HepG2 (cell line): ENCODE data around the gene LPIN3. TPM values are rescaled to one million over a fixed set of nuclear protein-coding genes. Genes with fewer than 3 reads are reported as not detected.

Experiments
- HNRNPLL ChIP-seq: fragments of 200-400 bp; formaldehyde crosslinking; IDR thresholded peaks from 2 replicates; pipeline ENCODE4 v1.6.1; 2017; ENCODE audit warnings: mild to moderate bottlenecking, low read depth, low read length; ENCODE audit not compliant: poor library complexity, severe bottlenecking
- MTF2 ChIP-seq: sonication (generic); formaldehyde crosslinking; IDR thresholded peaks from 2 replicates; pipeline ENCODE4 v1.5.0; 2020; ENCODE audit warnings: missing genetic modification reagents, borderline replicate concordance
- SAFB2 ChIP-seq: sonication (generic); formaldehyde crosslinking; IDR thresholded peaks from 2 replicates; pipeline ENCODE4 v1.5.1; 2020; ENCODE audit warnings: missing genetic modification reagents, low read depth, mild to moderate bottlenecking, borderline replicate concordance
- ZNF678 ChIP-seq: sonication (generic); formaldehyde crosslinking; IDR thresholded peaks from 2 replicates; pipeline ENCODE4 v1.4.0; 2020; ENCODE audit warnings: mild to moderate bottlenecking, missing genetic modification reagents
- ZNF777 ChIP-seq: sonication (generic); formaldehyde crosslinking; IDR thresholded peaks from 2 replicates; pipeline ENCODE4 v1.4.0; 2020; ENCODE audit warnings: missing genetic modification reagents
- polyA plus RNA-seq, 8 experiments: library from polyadenylated mRNA; depleted of rRNA in 3 of 8; stranded (reverse) in 7 of 8; unstranded in 1 of 8; fragments of >200 nt; fragmentation: Illumina TruSeq in 4 of 8; extraction: Trizol in 4 of 8; gene quantifications; 2 replicates each; pipeline versions ENCODE4 v1.2.1 to v1.2.3, GENCODE V29; 2011 to 2016; ENCODE audit warnings: low read depth in 4 of 8, missing spikeins in 1 of 8, mixed read lengths in 1 of 8; ENCODE audit not compliant: insufficient read depth in 1 of 8
- total RNA-seq, 5 experiments: library from RNA; depleted of rRNA; stranded (reverse); fragments of >200 nt; fragmentation: Illumina TruSeq; extraction: Trizol; gene quantifications; 2 replicates each; pipeline ENCODE4 v1.2.3, GENCODE V29; 2016; ENCODE audit warnings: low read depth in 1 of 5
- TF ChIP-seq, protein P1 (sequence below): sonication (generic); formaldehyde crosslinking; IDR thresholded peaks from 2 replicates; pipeline ENCODE4 v1.4.0; 2020; ENCODE audit warnings: missing genetic modification reagents, mild to moderate bottlenecking, borderline replicate concordance
- TF ChIP-seq, protein P2 (sequence below): sonication (generic); formaldehyde crosslinking; IDR thresholded peaks from 2 replicates; pipeline ENCODE4 v1.4.0; 2020; ENCODE audit warnings: mild to moderate bottlenecking, missing genetic modification reagents
- TF ChIP-seq, protein P3 (sequence below): IDR thresholded peaks from 2 replicates; pipeline ENCODE4 v1.6.1; 2012; ENCODE audit warnings: inconsistent platforms

LPIN3 gene
- total and polyA plus RNA-seq, 2 of the 13 experiments (the other 11 are each of a cell fraction or from before 2014, with no cell fraction given): 14.2 to 28.6 TPM

DNA sequence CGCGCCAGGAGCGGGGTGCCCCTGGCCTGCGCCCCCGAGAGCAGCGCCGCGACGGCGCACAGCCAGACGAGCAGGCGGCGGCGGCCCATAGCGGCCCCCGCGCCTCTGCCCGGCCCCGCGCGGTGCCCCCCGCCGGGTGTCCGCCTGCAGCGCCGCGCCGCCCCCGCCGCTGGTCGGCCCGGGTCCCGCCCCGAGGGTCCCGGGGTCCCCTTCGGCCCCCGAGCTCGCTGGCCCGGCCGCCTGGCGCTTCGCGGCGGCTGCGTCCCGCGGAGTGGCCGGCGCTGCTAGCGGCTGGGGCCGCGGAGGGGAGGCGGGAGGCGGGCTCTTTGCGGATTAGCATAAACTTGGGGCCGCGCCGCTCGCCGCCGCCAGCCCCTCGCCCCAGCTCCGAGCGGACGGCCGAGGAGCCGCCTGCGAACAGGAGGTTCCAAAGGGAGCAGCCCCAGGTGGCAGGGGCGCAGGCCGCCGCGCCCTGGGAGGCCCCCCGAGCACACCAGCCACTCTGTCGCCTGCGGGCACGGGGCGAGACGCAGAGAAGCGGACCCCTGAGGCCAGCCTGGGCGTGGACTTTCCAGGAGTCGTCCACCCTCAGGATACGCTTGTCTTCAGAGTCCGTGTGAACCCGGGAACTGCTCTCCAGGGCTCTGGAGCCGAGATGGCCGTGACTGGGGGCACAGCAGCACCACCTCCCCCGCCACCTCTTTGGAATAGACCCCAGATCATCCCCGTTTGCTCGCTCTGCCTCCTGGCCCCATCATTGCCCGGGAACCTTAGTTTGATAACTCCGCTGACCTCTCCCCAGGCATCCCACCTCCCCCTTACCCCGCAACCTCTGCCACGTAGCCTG is 26.1 kb downstream of the LPIN3 start, which contains the start of gene EMILIN3 (continued):
- TF ChIP-seq, protein P1, sequence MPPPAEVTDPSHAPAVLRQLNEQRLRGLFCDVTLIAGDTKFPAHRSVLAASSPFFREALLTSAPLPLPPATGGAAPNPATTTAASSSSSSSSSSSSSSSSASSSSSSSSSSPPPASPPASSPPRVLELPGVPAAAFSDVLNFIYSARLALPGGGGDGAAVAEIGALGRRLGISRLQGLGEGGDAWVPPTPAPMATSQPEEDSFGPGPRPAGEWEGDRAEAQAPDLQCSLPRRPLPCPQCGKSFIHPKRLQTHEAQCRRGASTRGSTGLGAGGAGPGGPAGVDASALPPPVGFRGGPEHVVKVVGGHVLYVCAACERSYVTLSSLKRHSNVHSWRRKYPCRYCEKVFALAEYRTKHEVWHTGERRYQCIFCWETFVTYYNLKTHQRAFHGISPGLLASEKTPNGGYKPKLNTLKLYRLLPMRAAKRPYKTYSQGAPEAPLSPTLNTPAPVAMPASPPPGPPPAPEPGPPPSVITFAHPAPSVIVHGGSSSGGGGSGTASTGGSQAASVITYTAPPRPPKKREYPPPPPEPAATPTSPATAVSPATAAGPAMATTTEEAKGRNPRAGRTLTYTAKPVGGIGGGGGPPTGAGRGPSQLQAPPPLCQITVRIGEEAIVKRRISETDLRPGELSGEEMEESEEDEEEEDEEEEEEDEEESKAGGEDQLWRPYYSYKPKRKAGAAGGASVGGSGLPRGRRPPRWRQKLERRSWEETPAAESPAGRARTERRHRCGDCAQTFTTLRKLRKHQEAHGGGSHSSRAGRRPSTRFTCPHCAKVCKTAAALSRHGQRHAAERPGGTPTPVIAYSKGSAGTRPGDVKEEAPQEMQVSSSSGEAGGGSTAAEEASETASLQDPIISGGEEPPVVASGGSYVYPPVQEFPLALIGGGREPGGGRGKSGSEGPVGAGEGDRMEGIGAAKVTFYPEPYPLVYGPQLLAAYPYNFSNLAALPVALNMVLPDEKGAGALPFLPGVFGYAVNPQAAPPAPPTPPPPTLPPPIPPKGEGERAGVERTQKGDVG: 0 out of 2 replicates have a peak, but pooled peaks have one; percentile 31
- peak; percentile 61 for TF ChIP-seq ZNF777 (CRISPR knock-in tag)
- peak; percentile 36; the same call in 1 of the 2 replicates for TF ChIP-seq MTF2 (CRISPR knock-in tag)
- TF ChIP-seq HNRNPLL: peak; percentile 85
- no peak for TF ChIP-seq ZNF678 (CRISPR knock-in tag)
- TF ChIP-seq, protein P2, sequence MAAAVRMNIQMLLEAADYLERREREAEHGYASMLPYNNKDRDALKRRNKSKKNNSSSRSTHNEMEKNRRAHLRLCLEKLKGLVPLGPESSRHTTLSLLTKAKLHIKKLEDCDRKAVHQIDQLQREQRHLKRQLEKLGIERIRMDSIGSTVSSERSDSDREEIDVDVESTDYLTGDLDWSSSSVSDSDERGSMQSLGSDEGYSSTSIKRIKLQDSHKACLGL (CRISPR knock-in tag): peak; percentile 67
- TF ChIP-seq, protein P3, sequence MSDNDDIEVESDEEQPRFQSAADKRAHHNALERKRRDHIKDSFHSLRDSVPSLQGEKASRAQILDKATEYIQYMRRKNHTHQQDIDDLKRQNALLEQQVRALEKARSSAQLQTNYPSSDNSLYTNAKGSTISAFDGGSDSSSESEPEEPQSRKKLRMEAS: peak; percentile 3; the same call in 1 of the 2 replicates
- peak; percentile 46; the same call in 1 of the 2 replicates for TF ChIP-seq SAFB2 (CRISPR knock-in tag)
